HG03575 (cell line): Measurements from ENCODE around the gene HOXA13.

Experiments
- ATAC-seq: cut with Tn5 transposase; IDR thresholded peaks from one replicate; pipeline ENCODE4 v1.9.1; 2021; ENCODE audit not compliant: unreplicated experiment, insufficient number of reproducible peaks, low FRiP score; ENCODE audit errors: extremely low read depth

The HOXA13 gene

GRCh38 chr7:27175626-27176523 lies 24.0 kb downstream of the HOXA13 start:
- ATAC-seq = no peak

GRCh38 chr7:27174874-27175625 lies 24.8 kb downstream of the HOXA13 start:
- no peak for ATAC-seq

- no peak for ATAC-seq
These were observed 25.7 kb downstream of the HOXA13 start, which contains the start of gene HOXA10 for GRCh38 chr7:27173956-27174873. Gene HOXA10 (minus strand): TSS chr7:27174320. CDS start chr7:27174306, 14 bp downstream.

GRCh38 chr7:27173511-27173955 lies 26.4 kb downstream of the HOXA13 start:
- ATAC-seq = no peak

GRCh38 chr7:27172823-27173510 lies 26.9 kb downstream of the HOXA13 start:
- no peak for ATAC-seq

- ATAC-seq = no peak
These were observed 27.5 kb downstream of the HOXA13 start for GRCh38 chr7:27172315-27172774.

GRCh38 chr7:27171637-27172314 lies 28.1 kb downstream of the HOXA13 start:
- no peak for ATAC-seq

- ATAC-seq = no peak
These were observed 28.6 kb downstream of the HOXA13 start for GRCh38 chr7:27171325-27171636.

GRCh38 chr7:27170426-27171324 lies 29.2 kb downstream of the HOXA13 start:
- no peak for ATAC-seq

- no peak for ATAC-seq
These were observed 30.0 kb downstream of the HOXA13 start for GRCh38 chr7:27169658-27170425.

- ATAC-seq = no peak
These were observed 31.5 kb downstream of the HOXA13 start for GRCh38 chr7:27168265-27168947.

- ATAC-seq = no peak
These were observed 32.0 kb downstream of the HOXA13 start for GRCh38 chr7:27167916-27168264.

- ATAC-seq = no peak
These were observed 33.1 kb downstream of the HOXA13 start for GRCh38 chr7:27166531-27167505.

- no peak for ATAC-seq
These were observed 33.8 kb downstream of the HOXA13 start for GRCh38 chr7:27165996-27166530.
